A549 (cell line): Measurements from ENCODE around the gene HOXC10.

ENCODE experiments used
- CHD4 ChIP-seq: fragments of 200-600 bp; sonication (generic); IDR thresholded peaks from 2 replicates; pipeline ENCODE4 v1.6.1; 2016; ENCODE audit warnings: antibody characterized with exemption, mild to moderate bottlenecking, borderline replicate concordance
- TF ChIP-seq, protein P1 (sequence below): fragments of >200 bp; sonication (Bioruptor Twin); formaldehyde crosslinking; IDR thresholded peaks from 3 replicates; pipeline ENCODE4 v1.5.1; 2016

GRCh38 chr12:53986686-53987483, 1.9 kb downstream of the HOXC10 start:
- TF ChIP-seq, protein P1, sequence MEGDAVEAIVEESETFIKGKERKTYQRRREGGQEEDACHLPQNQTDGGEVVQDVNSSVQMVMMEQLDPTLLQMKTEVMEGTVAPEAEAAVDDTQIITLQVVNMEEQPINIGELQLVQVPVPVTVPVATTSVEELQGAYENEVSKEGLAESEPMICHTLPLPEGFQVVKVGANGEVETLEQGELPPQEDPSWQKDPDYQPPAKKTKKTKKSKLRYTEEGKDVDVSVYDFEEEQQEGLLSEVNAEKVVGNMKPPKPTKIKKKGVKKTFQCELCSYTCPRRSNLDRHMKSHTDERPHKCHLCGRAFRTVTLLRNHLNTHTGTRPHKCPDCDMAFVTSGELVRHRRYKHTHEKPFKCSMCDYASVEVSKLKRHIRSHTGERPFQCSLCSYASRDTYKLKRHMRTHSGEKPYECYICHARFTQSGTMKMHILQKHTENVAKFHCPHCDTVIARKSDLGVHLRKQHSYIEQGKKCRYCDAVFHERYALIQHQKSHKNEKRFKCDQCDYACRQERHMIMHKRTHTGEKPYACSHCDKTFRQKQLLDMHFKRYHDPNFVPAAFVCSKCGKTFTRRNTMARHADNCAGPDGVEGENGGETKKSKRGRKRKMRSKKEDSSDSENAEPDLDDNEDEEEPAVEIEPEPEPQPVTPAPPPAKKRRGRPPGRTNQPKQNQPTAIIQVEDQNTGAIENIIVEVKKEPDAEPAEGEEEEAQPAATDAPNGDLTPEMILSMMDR = no peak
- TF ChIP-seq CHD4 = no peak
